GM18520 (cell line): ENCODE data around the gene MYLK3.
A peak's percentile ranks its signal among the peaks of the same experiment; 100 is the strongest.
"Not testable (repeated sequence)": the region's sequence is repeated elsewhere in the genome, so short reads cannot be mapped to it uniquely, and the experiment has no call there.

ENCODE experiments used
- ATAC-seq: cut with Tn5 transposase; IDR thresholded peaks from one replicate; pipeline ENCODE4 v1.9.1; 2021; ENCODE audit not compliant: unreplicated experiment

Gene MYLK3

DNA sequence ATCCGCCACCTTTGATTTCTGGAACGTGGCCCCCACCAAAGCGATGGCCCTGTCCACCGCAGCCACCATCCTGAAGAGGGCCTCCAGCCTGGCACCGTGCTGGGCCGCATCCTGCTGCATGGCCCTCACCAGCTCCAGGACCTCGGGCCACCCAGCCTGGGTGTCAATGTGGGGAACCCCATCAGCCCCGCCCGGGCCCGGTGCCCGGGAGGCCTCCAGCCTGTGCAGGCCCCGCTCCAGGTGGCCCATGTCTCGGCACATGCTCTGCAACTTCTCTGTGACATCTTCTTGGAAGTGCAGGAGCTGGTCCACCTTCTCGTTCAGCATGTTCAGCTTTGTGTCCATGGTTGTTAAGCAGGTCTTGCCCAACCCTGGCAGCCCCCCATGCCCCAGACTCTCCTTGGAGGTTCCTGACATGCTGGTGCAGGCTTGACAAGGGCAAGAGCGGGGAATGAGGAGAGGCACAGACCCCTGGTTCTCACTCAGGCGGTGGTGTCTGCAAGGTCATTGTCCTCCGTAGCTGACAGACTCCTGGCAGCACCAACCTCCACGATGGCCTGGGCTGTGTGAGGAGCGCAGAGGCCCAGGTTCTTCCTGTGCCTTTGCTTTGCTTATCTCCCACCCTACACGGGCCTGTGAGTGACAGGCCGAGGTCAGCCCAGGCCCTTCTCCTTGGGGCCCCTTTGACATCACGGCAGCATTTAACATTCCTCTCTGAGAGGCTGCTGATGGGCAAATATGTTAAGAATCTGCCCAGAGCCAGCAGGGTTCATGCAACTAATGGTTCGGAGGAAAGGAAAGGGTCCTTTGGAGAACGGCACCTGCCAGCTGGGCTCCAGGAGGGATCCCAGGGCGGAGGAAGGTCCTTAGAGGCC lies at the start of gene MYLK3:
Gene MYLK3 (minus strand): TSS at position 568 of the 875 bp plus-strand sequence. CDS start 151 bp downstream, at position 417.
- ATAC-seq: no peak

GRCh38 chr16:46797501-46797900 lies 49.4 kb upstream of the MYLK3 start:
- ATAC-seq: no peak

DNA sequence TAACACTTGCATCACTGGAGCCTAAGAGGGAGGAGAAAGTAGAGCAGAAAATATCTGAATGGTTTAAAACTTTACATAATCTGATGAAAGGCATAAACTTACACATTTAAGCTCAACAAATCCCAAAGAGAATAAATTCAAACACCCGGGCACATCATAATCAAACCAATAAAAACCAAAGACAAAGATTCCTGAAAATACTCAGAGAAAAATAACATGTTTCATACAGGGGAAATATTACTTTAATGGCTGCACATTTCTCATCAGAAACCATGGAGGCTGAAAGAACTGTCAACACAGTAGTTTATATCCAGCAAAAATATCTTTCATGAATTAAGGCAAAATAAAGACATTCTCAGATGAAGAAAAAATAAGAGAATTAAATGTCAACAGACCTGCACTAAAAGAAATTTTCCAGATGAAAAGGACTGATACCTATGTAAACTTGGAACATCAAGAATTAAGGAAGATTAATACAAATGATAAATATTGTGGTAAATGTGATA lies 48.7 kb upstream of the MYLK3 start:
- ATAC-seq: no peak

- ATAC-seq: no peak
Observed at GRCh38 chr16:46793841-46794240, 45.7 kb upstream of the MYLK3 start.

GRCh38 chr16:46790599-46791270 lies 42.6 kb upstream of the MYLK3 start:
- no peak for ATAC-seq

DNA sequence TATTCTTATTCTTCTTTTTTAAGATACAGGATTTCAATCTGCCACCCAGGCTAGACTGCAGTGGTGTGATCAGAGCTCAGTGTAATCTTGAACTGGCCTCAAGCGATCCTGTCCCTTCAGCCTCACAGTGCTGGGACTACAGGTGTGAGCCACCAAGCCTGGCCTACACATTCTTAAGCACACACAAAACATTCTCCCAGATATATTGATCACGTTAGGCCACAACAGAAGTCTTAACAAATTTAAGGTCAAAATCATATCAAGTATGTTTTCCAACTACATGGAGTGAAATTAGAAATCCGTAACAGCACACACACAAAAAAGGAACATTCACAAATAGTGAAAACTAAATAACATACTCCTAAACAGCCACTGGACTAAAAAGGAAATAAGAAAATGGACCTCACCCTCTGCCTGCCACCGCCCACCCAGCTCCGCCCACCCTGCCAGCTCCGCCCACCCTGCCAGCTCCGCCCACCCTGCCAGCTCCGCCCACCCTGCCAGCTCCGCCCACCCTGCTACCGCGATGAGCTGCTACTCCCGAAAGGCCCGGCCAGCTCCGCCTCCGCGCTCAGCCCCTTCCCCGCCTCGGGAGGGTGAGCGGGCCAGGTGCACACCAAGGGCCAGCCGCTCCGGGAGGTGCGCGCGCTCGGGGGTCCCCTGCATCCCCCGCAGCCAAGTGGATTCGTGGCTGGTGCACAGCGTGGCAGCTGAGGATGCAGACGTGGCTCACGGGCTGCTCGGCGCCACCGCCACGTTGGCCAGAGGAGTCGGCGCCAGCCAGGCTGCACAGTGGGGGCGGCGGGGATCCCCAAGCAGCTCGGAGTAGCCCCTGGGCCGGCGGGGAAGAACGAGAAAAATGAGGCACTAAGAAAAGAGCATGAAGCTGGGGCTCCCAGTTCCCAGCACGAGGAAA lies 41.6 kb upstream of the MYLK3 start:
- peak; percentile 77 for ATAC-seq

GRCh38 chr16:46788891-46789474 lies 40.8 kb upstream of the MYLK3 start:
- ATAC-seq: no peak

DNA sequence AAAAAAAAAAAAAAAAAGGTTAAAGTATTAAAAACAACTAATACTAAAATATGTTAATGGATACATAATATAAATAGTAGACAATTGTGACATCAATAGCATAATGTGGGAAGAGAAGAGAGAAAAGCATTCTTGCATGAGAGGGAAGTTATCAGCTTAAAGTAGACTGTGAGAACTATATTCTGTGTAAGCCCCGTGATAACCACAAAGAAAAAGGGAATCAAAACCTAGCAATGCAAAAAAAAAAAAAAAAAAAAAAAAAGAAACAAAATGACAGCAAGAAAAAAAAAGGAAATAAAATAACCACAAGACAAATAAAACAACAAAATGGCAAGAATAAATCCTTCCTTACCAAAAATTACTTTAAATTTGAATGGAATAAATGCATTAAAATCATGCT lies 39.8 kb upstream of the MYLK3 start:
- no peak for ATAC-seq

DNA sequence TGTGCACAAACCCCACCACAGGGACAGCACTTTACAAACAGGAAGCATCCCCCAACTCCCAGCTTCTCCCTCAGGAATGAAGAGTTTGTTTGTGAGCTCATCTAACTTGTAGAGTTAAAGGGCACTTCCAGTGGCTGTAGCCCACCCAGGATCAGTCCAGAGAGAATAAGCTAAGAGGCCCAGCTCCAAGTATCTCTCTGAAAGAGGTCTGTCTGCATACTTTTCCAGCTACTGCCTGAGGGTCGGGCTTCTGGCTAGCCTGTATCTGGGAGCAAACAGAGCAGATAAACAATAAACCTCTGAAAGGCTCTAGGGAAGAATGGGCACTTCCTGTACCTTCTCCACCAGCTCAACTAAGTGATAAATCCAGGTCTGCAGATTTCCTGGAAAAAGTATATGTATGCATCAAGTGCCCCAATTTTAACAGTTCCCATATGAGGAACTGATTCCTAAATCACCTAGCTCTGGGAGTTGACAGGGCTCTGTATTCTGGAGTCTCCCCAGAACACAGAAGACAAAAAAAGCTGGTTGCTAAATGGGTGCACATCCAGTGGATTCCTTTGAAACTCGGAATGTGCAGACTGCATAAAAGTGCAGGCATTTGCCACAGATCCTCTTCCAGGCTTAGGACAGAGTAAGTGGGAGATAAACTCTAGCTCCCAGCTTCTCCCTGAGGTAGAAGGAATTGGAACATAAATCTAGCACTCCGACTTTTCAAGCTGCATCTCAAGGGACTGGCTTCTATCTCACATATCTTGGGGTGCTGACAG lies 37.1 kb upstream of the MYLK3 start:
- no peak for ATAC-seq

- not testable (repeated sequence) for ATAC-seq
Observed at GRCh38 chr16:46784569-46784968, 36.4 kb upstream of the MYLK3 start.

DNA sequence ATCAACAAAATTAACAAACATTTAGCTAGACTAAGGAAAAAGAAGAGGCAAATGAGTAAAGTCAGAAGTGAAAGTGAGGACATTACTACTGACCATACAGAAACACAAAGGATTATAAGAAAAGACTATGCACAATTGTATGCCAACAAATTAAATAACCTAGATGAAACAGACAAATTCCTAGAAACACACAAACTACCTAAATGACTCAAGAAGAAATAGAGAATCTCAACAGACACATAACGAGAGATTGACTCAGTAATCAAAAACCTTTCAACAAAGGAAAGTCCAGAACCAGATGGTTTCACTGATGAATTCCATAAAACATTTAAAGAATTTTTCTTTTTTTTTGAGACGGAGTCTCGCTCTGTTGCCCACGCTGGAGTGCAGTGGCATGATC lies 35.7 kb upstream of the MYLK3 start:
- ATAC-seq: no peak

- ATAC-seq: no peak
Observed at GRCh38 chr16:46782320-46782719, 34.2 kb upstream of the MYLK3 start.

DNA sequence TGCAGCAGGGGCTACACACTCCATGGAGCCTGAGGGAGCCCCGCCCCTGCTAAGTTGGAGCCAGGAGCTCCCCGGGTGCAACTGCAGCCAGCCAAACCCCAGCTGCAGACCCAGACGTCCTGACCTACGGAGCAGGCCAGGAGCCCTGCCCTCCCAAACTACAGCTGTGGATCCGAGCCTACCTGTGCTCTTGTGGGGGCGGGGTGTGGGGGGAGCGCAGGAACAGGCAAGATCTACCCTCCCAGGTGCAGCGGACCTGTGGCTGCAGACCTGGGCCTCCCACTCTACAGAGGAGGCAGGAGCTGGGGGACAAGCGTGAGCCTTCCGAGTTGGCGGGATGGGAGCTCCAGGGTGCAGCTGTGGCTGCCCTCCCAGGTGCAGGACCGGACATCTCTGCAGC lies 29.7 kb upstream of the MYLK3 start:
- ATAC-seq: no peak

DNA sequence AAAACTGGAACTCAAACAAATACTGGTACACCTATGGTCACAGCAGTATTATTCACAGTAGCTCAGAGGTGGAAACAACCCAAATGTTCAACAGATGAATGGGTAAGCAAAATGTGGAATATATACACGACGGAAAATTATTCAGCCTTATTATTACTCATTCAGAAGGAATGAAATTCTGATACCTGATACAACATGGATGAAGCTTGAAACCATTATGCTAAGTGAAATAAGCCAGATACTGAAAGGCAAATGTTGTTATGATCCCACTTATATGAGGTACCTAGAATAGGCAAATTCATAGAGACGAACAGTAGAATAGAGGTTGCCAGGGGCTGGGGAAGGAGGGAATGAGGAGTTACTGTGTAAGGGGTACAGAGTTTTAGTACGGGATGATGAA lies 27.1 kb upstream of the MYLK3 start:
- ATAC-seq: no peak

- no peak for ATAC-seq
Observed at GRCh38 chr16:46774743-46775177, 26.6 kb upstream of the MYLK3 start.

- no peak for ATAC-seq
Observed at GRCh38 chr16:46772463-46772862, 24.3 kb upstream of the MYLK3 start.

- no peak for ATAC-seq
Observed at GRCh38 chr16:46768809-46769208, 20.7 kb upstream of the MYLK3 start.

DNA sequence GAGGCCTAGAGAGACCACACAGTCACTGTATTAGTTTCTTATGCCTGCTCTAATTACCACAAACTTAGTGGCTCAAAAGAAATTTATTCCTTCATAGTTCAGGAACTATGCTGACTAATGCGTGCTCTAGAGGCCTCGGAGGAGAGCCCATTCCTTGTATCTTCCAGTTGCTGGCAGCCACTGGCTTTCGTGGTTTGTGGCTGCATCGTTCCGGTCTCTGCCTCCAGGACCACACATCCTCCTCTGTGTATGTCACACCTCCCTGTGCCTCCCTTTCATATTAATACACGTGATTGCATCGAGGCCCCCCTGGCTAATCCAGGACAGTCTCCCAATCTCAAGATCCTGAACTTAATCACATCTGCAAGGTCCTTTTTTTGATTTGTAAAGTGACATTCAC lies 16.9 kb upstream of the MYLK3 start:
- no peak for ATAC-seq

GRCh38 chr16:46763147-46763546 lies 15.0 kb upstream of the MYLK3 start:
- no peak for ATAC-seq

GRCh38 chr16:46762583-46762982 lies 14.4 kb upstream of the MYLK3 start:
- no peak for ATAC-seq
